GM18868 (cell line): Measurements from ENCODE around the gene KCNMA1.

ENCODE experiments used
- ATAC-seq: cut with Tn5 transposase; IDR thresholded peaks from one replicate; pipeline ENCODE4 v1.9.1; 2021; ENCODE audit warnings: mild to moderate bottlenecking, moderate library complexity; ENCODE audit not compliant: unreplicated experiment

Gene KCNMA1

GRCh38 chr10:77563638-77564270 lies 73.9 kb downstream of the KCNMA1 start:
- no peak for ATAC-seq

GRCh38 chr10:77562742-77563141 lies 74.9 kb downstream of the KCNMA1 start:
- ATAC-seq: no peak

- ATAC-seq: no peak
These were observed 75.6 kb downstream of the KCNMA1 start for GRCh38 chr10:77561991-77562390.

- ATAC-seq: no peak
These were observed 77.1 kb downstream of the KCNMA1 start for GRCh38 chr10:77560471-77560870.

GRCh38 chr10:77560052-77560451 lies 77.6 kb downstream of the KCNMA1 start:
- ATAC-seq: no peak

GRCh38 chr10:77556990-77557601 lies 80.5 kb downstream of the KCNMA1 start:
- no peak for ATAC-seq

GRCh38 chr10:77555591-77556212 lies 81.9 kb downstream of the KCNMA1 start:
- ATAC-seq: no peak

- no peak for ATAC-seq
These were observed 82.6 kb downstream of the KCNMA1 start for GRCh38 chr10:77554996-77555397.

GRCh38 chr10:77553966-77554365 lies 83.6 kb downstream of the KCNMA1 start:
- ATAC-seq: no peak

GRCh38 chr10:77553311-77553710 lies 84.3 kb downstream of the KCNMA1 start:
- no peak for ATAC-seq

GRCh38 chr10:77552252-77552651 lies 85.4 kb downstream of the KCNMA1 start:
- no peak for ATAC-seq

- no peak for ATAC-seq
These were observed 87.2 kb downstream of the KCNMA1 start for GRCh38 chr10:77550378-77550777.

- ATAC-seq: no peak
These were observed 88.9 kb downstream of the KCNMA1 start for GRCh38 chr10:77548671-77549070.

GRCh38 chr10:77548157-77548556 lies 89.5 kb downstream of the KCNMA1 start:
- ATAC-seq: no peak

- ATAC-seq: no peak
These were observed 90.1 kb downstream of the KCNMA1 start for GRCh38 chr10:77547307-77548050.

- no peak for ATAC-seq
These were observed 91.6 kb downstream of the KCNMA1 start for GRCh38 chr10:77546042-77546441.

GRCh38 chr10:77545585-77545984 lies 92.0 kb downstream of the KCNMA1 start:
- ATAC-seq: no peak

GRCh38 chr10:77544617-77545016 lies 93.0 kb downstream of the KCNMA1 start:
- ATAC-seq: no peak

- no peak for ATAC-seq
These were observed 94.8 kb downstream of the KCNMA1 start for GRCh38 chr10:77542710-77543259.

GRCh38 chr10:77541944-77542343 lies 95.7 kb downstream of the KCNMA1 start:
- no peak for ATAC-seq

GRCh38 chr10:77541247-77541646 lies 96.4 kb downstream of the KCNMA1 start:
- no peak for ATAC-seq
